Adrenal gland (tissue), 12 donors: ENCODE data around the gene FMN2. TPM values are rescaled to one million over a fixed set of nuclear protein-coding genes. Genes with fewer than 3 reads are reported as not detected.

Experiments
- DNase-seq, 7 donors: peaks; one replicate each; pipeline ENCODE4 v3.0.0-alpha.2; 2019 to 2020
- H3K27ac ChIP-seq, 5 donors: fragments of 200-600 bp; sonication (generic) in 4 of 5; 1 replicate in 3 of 5; 2 replicates in 2 of 5; pipeline versions ENCODE4 v1.5.1 to v1.8.0; 2016 to 2020; ENCODE audit warnings: mild to moderate bottlenecking in 1 of 5
- H3K27me3 ChIP-seq: fragments of 200-600 bp; 2 replicates; pipeline ENCODE4 v1.8.0; 2021
- H3K36me3 ChIP-seq, 2 donors: fragments of 200-600 bp; replicated peaks in 1 of 2; 1 replicate in 1 of 2; 2 replicates in 1 of 2; pipeline versions ENCODE4 v1.5.1 to v1.8.0; 2018 to 2022
- H3K4me1 ChIP-seq, 2 donors: fragments of 200-600 bp; replicated peaks in 1 of 2; 1 replicate in 1 of 2; 2 replicates in 1 of 2; pipeline versions ENCODE4 v1.5.1 to v1.8.0; 2018 to 2021
- H3K4me3 ChIP-seq, 4 donors: fragments of 200-600 bp; sonication (generic) in 3 of 4; one replicate each; pipeline ENCODE4 v1.5.1; 2016 to 2018
- H3K9me3 ChIP-seq, 3 donors: fragments of 200-600 bp; sonication (generic) in 1 of 3; replicated peaks in 1 of 3; 1 replicate in 2 of 3; 2 replicates in 1 of 3; pipeline versions ENCODE4 v1.5.1 to v1.8.0; 2016 to 2021
- CTCF ChIP-seq, 6 experiments: fragments of 450-650 bp in 4 of 6; fragments of 200-600 bp in 2 of 6; sonication (generic) in 1 of 6; IDR thresholded peaks; 1 replicate in 5 of 6; 2 replicates in 1 of 6; pipeline versions ENCODE4 v1.5.1 to v1.8.0; 2016 to 2021; ENCODE audit warnings: antibody characterized with exemption in 6 of 6, mild to moderate bottlenecking in 2 of 6, moderate library complexity in 1 of 6
- POLR2A ChIP-seq, 2 donors: fragments of 450-650 bp; IDR thresholded peaks; one replicate each; pipeline ENCODE4 v1.6.1; 2017; ENCODE audit warnings: antibody characterized with exemption in 2 of 2, mild to moderate bottlenecking in 2 of 2, moderate library complexity in 1 of 2
- WGBS, 4 donors: extraction: QIAGEN DNeasy Blood & Tissue Kit in 2 of 4; methylation state at CpG; one replicate each; pipeline versions ENCODE4 v1.1.5 to v1.1.7; 2013 to 2017; 5-methylcytosine and 5-hydroxymethylcytosine counted together
- intact Hi-C, 2 donors: fragments of 100-400 bp; cut with DNase I; formaldehyde crosslinking; loops; one replicate each; pipeline versions ENCODE4 v1.14.1 to v1.15.0; 2022 to 2023
- polyA plus RNA-seq, 3 donors: library from polyadenylated mRNA; stranded (reverse); fragments of 200-250 nt in 2 of 3; fragments of 350-450 nt in 1 of 3; fragmentation: Illumina TruSeq in 1 of 3; extraction: RNeasy Lipid Tissue Mini Kit (QIAGEN cat#74804) in 1 of 3; gene quantifications; one replicate each; pipeline ENCODE4 v1.2.3, GENCODE V29; 2013 to 2014
- total RNA-seq, 9 donors: library from RNA; depleted of rRNA in 4 of 9; stranded (reverse); fragments of >200 nt in 4 of 9; fragments of 120-200 nt in 1 of 9; fragmentation: NEBNext Ultra II Directional in 1 of 9; extraction: Animal tissue kit (Norgen Biotek cat#: 25700) in 1 of 9; gene quantifications; one replicate each; pipeline versions ENCODE4 v1.1.0 to v1.2.4, GENCODE V29; 2013 to 2023
- donor health status: healthy with polysubstance abuse.
- donor health status: Bipolar disorder and iron deficiency.
- donor health status: DM: yes; HTN: yes; CAD: no.
- donor health status: DM: no; HTN: no; CAD: no.
- donor health status: DM: no; HTN: no; CAD: no.
- donor health status: DM: yes; HTN: yes; CAD: no.

FMN2 gene
- total and polyA plus RNA-seq, 12 donors = 0.69 to 9.8 (median 3.1) TPM

GRCh38 chr1:240417317-240417716, 325.6 kb downstream of the FMN2 start:
- peak in 1 of 7 donors; percentile 24 for DNase-seq
- intact Hi-C loops = no loop called here
- H3K9me3 ChIP-seq = no peaks in the 10 kb centered on the region
- H3K4me1 ChIP-seq = no peaks in the 10 kb centered on the region
- 45 to 59% (median 46%) methylated on average over 2 of the region's 2 CpGs for WGBS, 4 donors
- no peaks in the 10 kb centered on the region for H3K36me3 ChIP-seq
- no peak overlapping the region for H3K27ac ChIP-seq
- H3K4me3 ChIP-seq = no peak overlapping the region
- no peaks in the 10 kb centered on the region for H3K27me3 ChIP-seq
- no peak for TF ChIP-seq POLR2A (IDR thresholded peaks at IDR 0.05)
- TF ChIP-seq CTCF (IDR thresholded peaks at IDR 0.05) = no peak

- no peak overlapping the region for H3K4me3 ChIP-seq
- no peaks in the 10 kb centered on the region for H3K27me3 ChIP-seq
- 79 to 92% (median 80%) methylated on average over 5 of the region's 5 CpGs for WGBS, 4 donors
- intact Hi-C loops = no loop called here
- TF ChIP-seq POLR2A (IDR thresholded peaks at IDR 0.05) = no peak
- no peak for TF ChIP-seq CTCF (IDR thresholded peaks at IDR 0.05)
- no peak for DNase-seq
- H3K27ac ChIP-seq = no peak overlapping the region
- no peaks in the 10 kb centered on the region for H3K4me1 ChIP-seq
- H3K36me3 ChIP-seq = no peaks in the 10 kb centered on the region
- H3K9me3 ChIP-seq = no peaks in the 10 kb centered on the region
These were observed 329.1 kb downstream of the FMN2 start for GRCh38 chr1:240420766-240421165.

GRCh38 chr1:240423246-240423924, 331.7 kb downstream of the FMN2 start:
- DNase-seq = no peak
- 47 to 62% (median 56%) methylated on average over 6 of the region's 6 CpGs for WGBS, 4 donors
- intact Hi-C loops = no loop called here

More at GRCh38 chr1:240423246-240423924, 331.7 kb downstream of the FMN2 start:
- Histone ChIP-seq H3K36me3 (no peaks in the 10 kb centered on the region), H3K27me3 (no peaks in the 10 kb centered on the region), H3K27ac (no peak overlapping the region), H3K9me3 (no peaks in the 10 kb centered on the region), H3K4me3 (no peak overlapping the region), H3K4me1 (no peaks in the 10 kb centered on the region)
- no peak for TF ChIP-seq CTCF (IDR thresholded peaks at IDR 0.05)
- TF ChIP-seq POLR2A (IDR thresholded peaks at IDR 0.05) = no peak
